Glomerular visceral epithelial cell (primary cell): Measurements from ENCODE around the gene TMED10.
"Not testable (repeated sequence)": the region's sequence is repeated elsewhere in the genome, so short reads cannot be mapped to it uniquely, and the experiment has no call there.

Source experiments
- DNase-seq: peaks from one replicate; pipeline ENCODE4 v3.0.0-alpha.2; 2016; ENCODE audit errors: extremely low spot score

Gene TMED10

DNA sequence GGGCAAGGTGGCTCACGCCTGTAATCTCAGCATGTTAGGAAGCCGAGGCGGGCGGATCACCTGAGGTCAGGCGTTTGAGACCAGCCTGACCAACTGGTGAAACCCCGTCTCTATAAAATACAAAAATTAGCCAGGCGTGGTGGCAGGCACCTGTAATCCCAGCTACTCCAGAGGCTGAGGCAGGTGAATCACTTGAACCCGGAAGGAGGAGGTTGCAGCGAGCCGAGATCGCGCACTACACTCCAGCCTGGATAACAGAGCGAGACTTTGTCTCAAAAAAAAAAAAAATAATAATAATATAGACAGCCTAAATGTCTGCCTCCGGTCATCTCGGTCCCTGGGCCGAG is 49.0 kb downstream of the TMED10 start:
- DNase-seq: not testable (repeated sequence)

GRCh38 chr14:75126679-75127473 is 49.5 kb downstream of the TMED10 start, which contains the start of gene NEK9:
TSS of gene NEK9 (minus strand) at chr14:75127048. CDS start at chr14:75126921, 127 bp downstream.
- DNase-seq: peak; percentile 84

DNA sequence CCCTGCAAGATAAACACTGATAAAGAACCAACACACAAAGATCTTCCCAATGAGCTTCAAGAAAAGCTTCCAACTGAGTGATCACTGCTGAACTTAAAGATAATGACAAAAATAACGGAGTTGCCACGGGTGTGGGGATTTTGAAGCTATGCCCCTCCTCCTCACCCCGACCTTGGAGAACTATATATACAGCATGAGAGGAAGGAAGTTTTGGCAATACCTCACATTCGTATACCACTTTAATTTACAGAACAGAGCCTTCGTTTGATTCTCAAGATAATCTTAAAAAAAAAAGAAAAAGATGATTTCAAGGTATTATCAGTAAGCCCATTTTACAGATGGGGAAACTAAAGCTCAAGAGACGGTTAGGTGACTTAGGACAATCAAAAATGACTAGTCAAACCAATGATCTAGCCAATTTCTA is 50.3 kb downstream of the TMED10 start:
- no peak for DNase-seq

DNA sequence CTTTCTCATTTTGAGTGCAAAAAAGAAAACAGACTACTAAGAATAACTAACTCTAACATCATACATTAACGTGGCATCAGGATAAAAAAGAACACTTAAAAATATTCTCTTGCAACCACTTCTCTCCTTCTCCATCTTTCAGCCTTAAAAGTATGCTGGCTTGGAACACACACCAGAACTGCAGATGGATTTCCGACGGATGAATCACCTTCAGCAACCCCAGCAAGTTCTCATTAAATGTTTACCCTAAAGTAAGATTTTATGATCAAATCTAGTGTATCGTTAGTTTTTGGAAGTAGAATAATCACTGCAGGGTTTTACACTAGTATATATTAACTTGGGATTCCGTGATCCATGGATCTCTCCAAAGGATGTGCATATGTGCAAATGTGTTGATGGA is 50.8 kb downstream of the TMED10 start:
- DNase-seq: peak; percentile 32

DNA sequence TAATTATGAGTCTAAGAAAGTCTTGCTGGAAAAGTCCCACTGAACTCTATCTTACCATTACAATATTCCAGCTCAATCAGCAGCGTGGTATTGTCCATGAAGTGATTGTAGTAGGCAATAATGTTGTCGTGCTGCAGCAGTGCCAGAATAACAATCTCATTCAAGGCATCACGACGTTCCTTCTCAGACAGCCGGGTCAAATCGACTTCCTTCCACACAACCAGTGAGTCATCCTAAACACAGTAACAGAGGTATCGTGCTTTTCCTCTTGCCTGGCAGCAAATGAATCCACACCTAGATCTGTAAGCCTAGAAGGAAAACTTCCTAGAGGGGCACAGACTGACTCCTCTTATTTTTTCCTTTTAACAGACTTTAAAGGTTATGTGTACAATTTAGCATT is 52.4 kb downstream of the TMED10 start:
- peak; percentile 69 for DNase-seq

- DNase-seq: no peak
Measured at GRCh38 chr14:75121552-75121951, 54.9 kb downstream of the TMED10 start.

GRCh38 chr14:75120541-75121291 is 55.7 kb downstream of the TMED10 start:
- no peak for DNase-seq

GRCh38 chr14:75119056-75119455 is 57.4 kb downstream of the TMED10 start:
- DNase-seq: no peak

- no peak for DNase-seq
Measured at GRCh38 chr14:75113932-75114539, 62.4 kb downstream of the TMED10 start.

GRCh38 chr14:75109877-75110276 is 66.5 kb downstream of the TMED10 start:
- no peak for DNase-seq

DNA sequence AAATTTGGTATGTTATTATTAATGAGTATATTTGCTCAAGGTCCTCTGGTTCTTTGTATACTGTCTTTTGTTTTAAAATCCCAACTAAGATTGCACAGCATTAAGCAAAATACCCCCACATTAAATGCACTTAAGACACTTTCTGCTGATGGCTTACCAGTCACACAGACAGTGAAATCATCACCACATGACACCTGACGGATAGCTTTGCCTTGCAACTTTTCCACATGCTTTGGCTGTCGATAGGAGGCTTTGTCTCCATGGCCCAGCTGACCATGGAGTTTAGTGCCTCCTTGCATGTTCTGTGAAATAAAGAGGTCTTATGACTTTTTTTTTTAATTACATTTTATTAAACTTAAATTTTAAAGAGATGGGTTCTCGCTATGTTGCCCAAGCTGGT is 69.2 kb downstream of the TMED10 start:
- DNase-seq: no peak

GRCh38 chr14:75101491-75101890 is 74.9 kb downstream of the TMED10 start:
- DNase-seq: no peak

- no peak for DNase-seq
Measured at GRCh38 chr14:75098682-75099081, 77.7 kb downstream of the TMED10 start.

- no peak for DNase-seq
Measured at GRCh38 chr14:75098212-75098611, 78.2 kb downstream of the TMED10 start.

GRCh38 chr14:75096959-75097358 is 79.5 kb downstream of the TMED10 start:
- DNase-seq: no peak

GRCh38 chr14:75095690-75096089 is 80.7 kb downstream of the TMED10 start:
- no peak for DNase-seq

- DNase-seq: no peak
Measured at GRCh38 chr14:75094896-75095295, 81.5 kb downstream of the TMED10 start.

DNA sequence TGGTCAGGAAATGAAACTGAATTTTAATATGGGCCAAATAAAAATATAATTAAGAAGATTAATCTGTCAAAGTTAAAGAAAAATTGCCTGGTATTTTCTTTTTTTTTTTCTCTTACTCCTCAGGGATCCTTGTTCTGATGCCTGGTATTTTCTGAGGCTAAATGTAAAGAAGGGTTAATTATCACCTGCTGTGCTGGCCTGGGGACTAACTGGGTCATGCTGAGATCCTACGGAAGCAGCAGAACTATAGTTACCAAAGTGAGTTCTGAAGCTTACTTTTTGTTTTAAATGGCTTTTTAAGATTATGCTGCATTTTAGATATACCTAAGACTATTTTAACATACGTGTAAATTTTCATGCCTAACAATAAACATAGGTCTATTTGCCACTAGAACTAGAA is 83.7 kb downstream of the TMED10 start:
- no peak for DNase-seq

GRCh38 chr14:75091251-75091650 is 85.2 kb downstream of the TMED10 start:
- DNase-seq: no peak

DNA sequence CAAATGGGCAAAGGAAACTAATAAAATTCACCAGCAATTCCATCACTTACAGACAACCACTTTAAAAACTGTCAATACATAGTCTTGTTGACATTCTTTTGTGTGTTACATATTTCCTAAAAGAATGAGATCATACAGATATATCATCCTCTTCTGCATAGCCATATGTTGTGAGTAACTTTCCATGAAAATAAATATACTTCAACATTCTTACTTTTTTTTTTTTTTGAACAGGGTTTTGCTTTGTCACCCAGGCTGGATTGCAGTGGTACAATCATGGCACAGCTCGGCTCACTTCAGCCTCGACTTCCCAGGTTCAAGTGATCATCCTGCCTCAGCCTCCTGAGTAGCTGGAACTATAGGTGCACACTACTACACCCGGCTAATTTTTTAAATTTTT is 86.1 kb downstream of the TMED10 start:
- no peak for DNase-seq

- DNase-seq: peak; percentile 59
Measured at GRCh38 chr14:75088566-75089373, 87.6 kb downstream of the TMED10 start.

- DNase-seq: no peak
Measured at GRCh38 chr14:75088153-75088552, 88.3 kb downstream of the TMED10 start.
